Bronchial epithelial cell (primary cell): ENCODE data around the gene KCNT2. TPM values are rescaled to one million over a fixed set of nuclear protein-coding genes. Genes with fewer than 3 reads are reported as not detected.
"Not testable (repeated sequence)": the region's sequence is repeated elsewhere in the genome, so short reads cannot be mapped to it uniquely, and the experiment has no call there.

Experiments used
- DNase-seq: peaks from one replicate; pipeline ENCODE4 v3.0.0-alpha.2; 2010; ENCODE audit warnings: low read depth
- FAIRE-seq: peaks from 2 replicates; lab custom pipeline; 2011; peaks lifted over from hg19 to GRCh38; lab: Jason Lieb, UNC
- H3K27me3 ChIP-seq: 2 replicates; pipeline ENCODE4 v1.5.1; 2011; ENCODE audit warnings: low read length; ENCODE audit not compliant: control insufficient read depth, insufficient read depth
- H3K36me3 ChIP-seq: 2 replicates; pipeline ENCODE4 v1.5.1; 2011; ENCODE audit warnings: low read length; ENCODE audit not compliant: control insufficient read depth, insufficient read depth
- H3K4me3 ChIP-seq: 2 replicates; pipeline ENCODE4 v1.5.1; 2011; ENCODE audit warnings: mild to moderate bottlenecking, low read depth, low read length, control low read depth
- total RNA-seq: library from RNA; depleted of rRNA; stranded (reverse); fragments of >200 nt; gene quantifications from 2 replicates; pipeline ENCODE4 v1.2.1, GENCODE V29; 2014
- TF ChIP-seq, protein P1 (sequence below): IDR thresholded peaks from 2 replicates; pipeline ENCODE4 v1.5.1; 2011; ENCODE audit warnings: mild to moderate bottlenecking, moderate library complexity, low read length, control low read depth, inconsistent platforms; ENCODE audit not compliant: insufficient read depth, severe bottlenecking

KCNT2 gene
- total RNA-seq, 1 donor from 2014 or later: under 0.01 TPM

DNA sequence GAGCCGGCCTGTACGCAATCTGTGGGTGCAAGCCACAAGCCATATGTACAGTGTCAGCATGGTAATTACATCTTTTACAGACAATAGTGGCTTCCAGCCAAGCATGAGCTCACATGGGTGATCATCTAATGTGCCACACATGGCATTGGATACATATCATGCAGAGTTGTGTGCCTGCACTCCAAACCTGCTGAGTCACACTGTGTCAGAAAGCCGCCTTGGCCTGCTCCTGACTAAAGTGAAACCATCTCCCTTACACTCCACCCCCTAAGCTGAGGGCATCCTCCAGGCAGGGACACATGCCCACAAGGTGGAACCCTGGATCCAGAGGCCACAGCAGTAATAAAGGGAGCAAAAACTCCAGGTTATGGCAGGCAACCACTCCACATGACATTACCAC, 72.5 kb downstream of the KCNT2 start:
- TF ChIP-seq, protein P1, sequence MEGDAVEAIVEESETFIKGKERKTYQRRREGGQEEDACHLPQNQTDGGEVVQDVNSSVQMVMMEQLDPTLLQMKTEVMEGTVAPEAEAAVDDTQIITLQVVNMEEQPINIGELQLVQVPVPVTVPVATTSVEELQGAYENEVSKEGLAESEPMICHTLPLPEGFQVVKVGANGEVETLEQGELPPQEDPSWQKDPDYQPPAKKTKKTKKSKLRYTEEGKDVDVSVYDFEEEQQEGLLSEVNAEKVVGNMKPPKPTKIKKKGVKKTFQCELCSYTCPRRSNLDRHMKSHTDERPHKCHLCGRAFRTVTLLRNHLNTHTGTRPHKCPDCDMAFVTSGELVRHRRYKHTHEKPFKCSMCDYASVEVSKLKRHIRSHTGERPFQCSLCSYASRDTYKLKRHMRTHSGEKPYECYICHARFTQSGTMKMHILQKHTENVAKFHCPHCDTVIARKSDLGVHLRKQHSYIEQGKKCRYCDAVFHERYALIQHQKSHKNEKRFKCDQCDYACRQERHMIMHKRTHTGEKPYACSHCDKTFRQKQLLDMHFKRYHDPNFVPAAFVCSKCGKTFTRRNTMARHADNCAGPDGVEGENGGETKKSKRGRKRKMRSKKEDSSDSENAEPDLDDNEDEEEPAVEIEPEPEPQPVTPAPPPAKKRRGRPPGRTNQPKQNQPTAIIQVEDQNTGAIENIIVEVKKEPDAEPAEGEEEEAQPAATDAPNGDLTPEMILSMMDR: no peak
- H3K36me3 ChIP-seq: no peaks in the 10 kb centered on the region
- H3K27me3 ChIP-seq: no peaks in the 10 kb centered on the region
- FAIRE-seq (no peak), DNase-seq (peak; percentile 59)
- no peak overlapping the region for H3K4me3 ChIP-seq

DNA sequence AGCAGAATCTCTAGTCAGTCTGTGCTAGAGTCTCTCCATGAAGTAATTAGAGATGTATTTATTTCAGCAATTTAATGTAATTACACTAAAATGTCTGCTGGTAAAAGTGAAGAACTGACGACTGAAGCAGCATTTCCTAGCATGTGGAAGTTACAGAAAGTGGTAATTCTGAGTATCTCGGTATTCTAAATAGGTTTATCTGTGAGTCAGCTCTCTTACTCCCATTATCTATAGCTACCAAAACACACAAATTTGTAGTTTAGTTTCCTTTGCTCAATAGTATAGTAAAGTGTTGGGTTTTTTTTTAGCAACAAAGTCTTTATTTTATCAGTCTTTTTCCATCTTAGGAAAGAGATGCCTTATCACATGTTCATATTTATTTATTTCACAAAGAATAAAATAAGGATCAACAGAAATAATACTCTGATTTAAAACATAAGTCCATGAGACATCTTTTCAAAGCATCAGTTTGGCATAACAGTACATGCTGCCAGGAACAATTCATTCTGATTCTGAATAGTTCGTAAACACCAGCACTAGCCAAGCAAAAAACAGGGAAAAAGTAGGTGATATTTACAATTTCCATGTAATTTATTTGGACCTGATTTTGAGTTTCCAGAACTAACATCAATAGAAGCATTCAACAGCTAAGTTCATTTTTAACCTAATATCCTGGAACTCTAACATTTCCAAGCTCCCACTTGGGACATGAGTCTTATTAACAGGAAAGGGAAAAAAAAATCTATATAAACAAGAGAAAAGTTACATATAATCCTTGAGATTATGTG, 76.3 kb downstream of the KCNT2 start:
- no peak for FAIRE-seq
- no peaks in the 10 kb centered on the region for H3K27me3 ChIP-seq

DNA sequence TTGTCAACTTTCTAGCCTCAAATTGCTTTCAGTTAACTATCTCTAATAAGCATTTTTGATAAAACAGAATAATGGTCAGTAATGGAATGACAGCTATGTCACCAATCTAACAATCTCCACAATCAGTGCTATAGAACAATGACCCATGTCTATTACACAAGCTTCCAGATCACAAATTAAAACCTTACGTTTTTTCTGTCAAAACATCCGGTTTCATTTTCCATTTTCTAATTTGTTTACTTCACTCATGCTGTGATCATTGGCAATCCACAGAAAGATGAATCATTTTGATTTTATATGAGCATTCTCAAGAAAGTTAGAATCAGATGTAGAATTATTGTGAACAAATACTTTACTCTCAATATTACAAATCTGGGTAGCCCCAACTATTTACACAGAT, 80.3 kb downstream of the KCNT2 start:
- DNase-seq (no peak), FAIRE-seq (no peak)
- TF ChIP-seq, protein P1: no peak
- Histone ChIP-seq H3K27me3 (no peaks in the 10 kb centered on the region), H3K4me3 (no peak overlapping the region), H3K36me3 (no peaks in the 10 kb centered on the region)

More for the DNA sequence above, 76.3 kb downstream of the KCNT2 start:
- Histone ChIP-seq H3K36me3 (no peaks in the 10 kb centered on the region), H3K4me3 (no peak overlapping the region)
- TF ChIP-seq, protein P1: no peak
- no peak for DNase-seq

DNA sequence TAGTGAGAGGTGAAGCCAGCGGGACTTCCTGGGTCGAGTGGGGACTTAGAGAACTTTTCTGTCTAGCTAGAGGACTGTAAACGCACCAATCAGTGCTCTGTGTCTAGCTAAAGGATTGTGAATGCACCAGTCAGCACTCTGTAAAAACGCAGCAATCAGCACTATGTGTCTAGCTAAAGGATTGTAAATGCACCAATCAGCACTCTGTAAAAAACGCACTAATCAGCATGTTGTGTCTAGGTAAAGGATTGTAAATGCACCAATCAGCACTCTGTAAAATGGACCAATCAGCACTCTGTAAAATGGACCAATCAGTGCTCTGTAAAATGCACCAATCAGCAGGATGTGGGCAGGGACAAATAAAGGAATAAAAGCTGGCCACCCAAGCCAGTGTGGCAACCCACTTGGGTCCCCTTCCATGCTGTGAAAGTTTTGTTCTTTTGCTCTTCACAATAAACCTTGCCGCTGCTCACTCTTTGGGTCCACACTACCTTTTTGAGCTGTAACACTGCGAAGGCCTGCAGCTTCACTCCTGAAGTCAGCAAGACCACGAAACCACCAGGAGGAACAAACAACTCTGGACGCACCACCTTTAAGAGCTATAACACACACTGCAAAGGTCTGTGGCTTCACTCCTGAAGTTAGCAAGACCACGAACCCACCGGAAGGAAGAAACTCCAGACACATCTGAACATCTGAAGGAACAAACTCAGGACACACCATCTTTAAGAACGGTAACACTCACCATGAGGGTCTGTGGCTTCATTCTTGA, 85.5 kb downstream of the KCNT2 start:
- not testable (repeated sequence) for H3K36me3 ChIP-seq, H3K27me3 ChIP-seq, H3K4me3 ChIP-seq, DNase-seq, FAIRE-seq

DNA sequence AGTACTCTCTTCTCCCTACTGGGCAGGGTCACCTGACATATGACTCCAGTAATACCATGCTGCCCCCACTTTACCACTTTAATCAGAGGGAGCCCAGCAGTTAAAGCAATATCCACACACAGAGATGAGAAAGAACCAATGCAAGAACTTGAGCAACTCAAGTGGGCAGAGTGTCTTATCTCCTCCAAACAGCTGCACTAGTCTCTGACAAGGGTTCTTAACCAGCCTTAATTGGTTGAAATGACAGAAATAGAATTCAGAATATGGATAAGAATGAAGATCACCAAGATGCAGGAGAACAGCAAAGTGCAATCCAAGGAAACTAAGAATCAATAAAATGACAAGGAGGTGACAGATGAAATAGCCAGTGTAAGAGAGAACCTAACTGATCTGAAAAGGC, 91.0 kb downstream of the KCNT2 start:
- H3K36me3 ChIP-seq: no peaks in the 10 kb centered on the region
- DNase-seq (no peak), FAIRE-seq (no peak)
- TF ChIP-seq, protein P1: no peak
- no peak overlapping the region for H3K4me3 ChIP-seq
- H3K27me3 ChIP-seq: no peaks in the 10 kb centered on the region

DNA sequence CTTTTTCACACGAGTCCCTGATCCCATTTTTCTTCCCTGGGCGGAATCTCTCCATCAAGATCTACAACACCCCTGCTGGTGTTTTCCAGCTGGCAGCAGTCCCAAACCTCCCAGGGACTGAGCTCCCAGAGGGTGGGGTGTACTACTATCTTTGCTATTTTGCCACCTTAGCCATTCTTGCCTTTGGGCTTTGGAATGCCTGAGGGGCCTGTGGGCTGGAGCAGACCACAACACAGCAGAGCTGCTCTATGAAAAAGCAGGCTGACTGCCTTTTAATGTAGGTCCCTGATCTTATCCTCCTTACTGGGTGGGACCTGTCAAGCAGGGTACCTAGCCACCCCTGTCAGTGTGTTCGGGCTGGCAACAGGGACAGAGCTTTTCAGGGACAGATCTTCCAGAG, 91.9 kb downstream of the KCNT2 start:
- no peaks in the 10 kb centered on the region for H3K27me3 ChIP-seq
- no peak for DNase-seq
- TF ChIP-seq, protein P1: no peak
- no peak for FAIRE-seq
- no peak overlapping the region for H3K4me3 ChIP-seq
- no peaks in the 10 kb centered on the region for H3K36me3 ChIP-seq
